ENCODE measurements around the gene HOXB4.

GRCh38 chr17:48554412-48555257, 23.5 kb downstream of the HOXB4 start:
- TF ChIP-seq CTCF (IDR thresholded peaks at IDR 0.05 in 2 of 3, conservative IDR thresholded peaks at IDR 0.05 in 1 of 3; ENCODE audit: borderline replicate concordance in 1 of 3, insufficient read depth in 1 of 3, low read depth in 2 of 3, low read length in 2 of 3) = no peak
- no peak for TF ChIP-seq EZH2 (IDR thresholded peaks at IDR 0.05)
- TF ChIP-seq RAD21 (IDR thresholded peaks at IDR 0.05; ENCODE audit: low read depth) = no peak
- TF ChIP-seq POLR2A (IDR thresholded peaks at IDR 0.05; ENCODE audit: borderline replicate concordance, extremely low read depth, insufficient read depth, insufficient read length) = no peak
- no peak for TF ChIP-seq MAX (IDR thresholded peaks at IDR 0.05)
- no peak for TF ChIP-seq ZNF274 (IDR thresholded peaks at IDR 0.05; ENCODE audit: low read depth, low read length)
- TF ChIP-seq CEBPB (IDR thresholded peaks at IDR 0.05; ENCODE audit: low read depth) = no peak
- no peak for TF ChIP-seq EZH2phosphoT487 (IDR thresholded peaks at IDR 0.05; ENCODE audit: borderline replicate concordance)
- no peak for TF ChIP-seq REST (IDR thresholded peaks at IDR 0.05; ENCODE audit: low read depth)
- TF ChIP-seq POLR2AphosphoS5 (IDR thresholded peaks at IDR 0.05; ENCODE audit: low read depth, low read length) = no peak
- TF ChIP-seq TCF7L2 (IDR thresholded peaks at IDR 0.05; ENCODE audit: borderline replicate concordance, extremely low read depth, insufficient read depth, insufficient read length) = no peak
- no peak for TF ChIP-seq YY1 (IDR thresholded peaks at IDR 0.05; ENCODE audit: extremely low read depth, insufficient replicate concordance, low read depth, low read length)
- TF ChIP-seq ATF3 (IDR thresholded peaks at IDR 0.05) = no peak
- TF ChIP-seq ZFX (IDR thresholded peaks at IDR 0.05) = no peak
